Peyer's patch (tissue), 4 donors: Measurements from ENCODE around the gene PGAP1. TPM values are rescaled to one million over a fixed set of nuclear protein-coding genes. Genes with fewer than 3 reads are reported as not detected.

ENCODE experiments used
- DNase-seq, 3 donors: peaks; one replicate each; pipeline ENCODE4 v3.0.0-alpha.2; 2017 to 2019
- H3K27ac ChIP-seq, 4 donors: fragments of 200-600 bp; sonication (generic); one replicate each; pipeline ENCODE4 v1.5.1; 2016 to 2019
- H3K27me3 ChIP-seq, 2 donors: fragments of 200-600 bp; sonication (generic); one replicate each; pipeline ENCODE4 v1.5.1; 2019
- H3K36me3 ChIP-seq, 3 donors: fragments of 200-600 bp; sonication (generic); one replicate each; pipeline ENCODE4 v1.5.1; 2016 to 2019
- H3K4me1 ChIP-seq, 4 donors: fragments of 200-600 bp; sonication (generic); one replicate each; pipeline ENCODE4 v1.5.1; 2016 to 2019
- H3K4me3 ChIP-seq, 4 donors: fragments of 200-600 bp; sonication (generic); 1 replicate in 3 of 4; 2 replicates in 1 of 4; pipeline ENCODE4 v1.5.1; 2016 to 2019; ENCODE audit warnings: mild to moderate bottlenecking in 1 of 4
- H3K9me3 ChIP-seq, 4 donors: fragments of 200-600 bp; sonication (generic); one replicate each; pipeline ENCODE4 v1.5.1; 2016 to 2019; ENCODE audit warnings: mild to moderate bottlenecking in 1 of 4
- POLR2A ChIP-seq, 2 donors: fragments of 450-650 bp; IDR thresholded peaks; one replicate each; pipeline ENCODE4 v1.5.1; 2017; ENCODE audit warnings: antibody characterized with exemption in 2 of 2, mild to moderate bottlenecking in 2 of 2, moderate library complexity in 2 of 2
- total RNA-seq, 4 donors: library from RNA; depleted of rRNA; stranded (reverse); fragments of >200 nt; gene quantifications; one replicate each; pipeline ENCODE4 v1.1.0, GENCODE V29; 2016
- TF ChIP-seq, protein P1 (sequence below), 6 experiments: fragments of 450-650 bp in 4 of 6; fragments of 200-600 bp in 2 of 6; sonication (generic) in 1 of 6; IDR thresholded peaks; one replicate each; pipeline ENCODE4 v1.5.1; 2017 to 2019; ENCODE audit warnings: antibody characterized with exemption in 6 of 6, mild to moderate bottlenecking in 3 of 6, moderate library complexity in 1 of 6

PGAP1 gene
- total RNA-seq, 4 donors from 2014 or later = 15.7 to 41.2 (median 25.9) TPM

DNA sequence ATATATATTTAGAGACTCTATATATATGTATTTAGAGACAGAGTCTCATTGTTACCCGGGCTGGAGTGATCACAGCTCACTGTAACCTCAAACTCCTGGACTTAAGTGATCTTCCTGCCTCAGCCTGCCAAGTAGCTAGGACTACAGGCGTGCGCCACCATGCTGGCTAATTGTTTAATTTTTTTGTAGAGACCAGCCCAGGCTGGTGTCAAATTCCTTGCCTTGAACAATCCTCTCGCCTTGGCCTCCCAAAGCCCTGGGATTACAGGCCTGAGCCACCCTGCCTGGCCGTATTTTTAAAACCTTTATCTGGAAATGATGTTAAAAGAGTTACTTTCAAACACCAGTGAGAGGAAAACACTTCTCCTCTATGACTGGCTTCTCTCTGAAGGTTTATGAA lies 30.9 kb upstream of the PGAP1 start:
- TF ChIP-seq POLR2A (IDR thresholded peaks at IDR 0.05) = no peak
- TF ChIP-seq, protein P1, sequence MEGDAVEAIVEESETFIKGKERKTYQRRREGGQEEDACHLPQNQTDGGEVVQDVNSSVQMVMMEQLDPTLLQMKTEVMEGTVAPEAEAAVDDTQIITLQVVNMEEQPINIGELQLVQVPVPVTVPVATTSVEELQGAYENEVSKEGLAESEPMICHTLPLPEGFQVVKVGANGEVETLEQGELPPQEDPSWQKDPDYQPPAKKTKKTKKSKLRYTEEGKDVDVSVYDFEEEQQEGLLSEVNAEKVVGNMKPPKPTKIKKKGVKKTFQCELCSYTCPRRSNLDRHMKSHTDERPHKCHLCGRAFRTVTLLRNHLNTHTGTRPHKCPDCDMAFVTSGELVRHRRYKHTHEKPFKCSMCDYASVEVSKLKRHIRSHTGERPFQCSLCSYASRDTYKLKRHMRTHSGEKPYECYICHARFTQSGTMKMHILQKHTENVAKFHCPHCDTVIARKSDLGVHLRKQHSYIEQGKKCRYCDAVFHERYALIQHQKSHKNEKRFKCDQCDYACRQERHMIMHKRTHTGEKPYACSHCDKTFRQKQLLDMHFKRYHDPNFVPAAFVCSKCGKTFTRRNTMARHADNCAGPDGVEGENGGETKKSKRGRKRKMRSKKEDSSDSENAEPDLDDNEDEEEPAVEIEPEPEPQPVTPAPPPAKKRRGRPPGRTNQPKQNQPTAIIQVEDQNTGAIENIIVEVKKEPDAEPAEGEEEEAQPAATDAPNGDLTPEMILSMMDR (IDR thresholded peaks at IDR 0.05) = no peak
- DNase-seq = no peak
- H3K4me3 ChIP-seq = no peak overlapping the region
- no peaks in the 10 kb centered on the region for H3K27me3 ChIP-seq
- H3K27ac ChIP-seq = no peak overlapping the region
- H3K9me3 ChIP-seq = no peaks in the 10 kb centered on the region
- no peaks in the 10 kb centered on the region for H3K36me3 ChIP-seq
- no peaks in the 10 kb centered on the region for H3K4me1 ChIP-seq

DNA sequence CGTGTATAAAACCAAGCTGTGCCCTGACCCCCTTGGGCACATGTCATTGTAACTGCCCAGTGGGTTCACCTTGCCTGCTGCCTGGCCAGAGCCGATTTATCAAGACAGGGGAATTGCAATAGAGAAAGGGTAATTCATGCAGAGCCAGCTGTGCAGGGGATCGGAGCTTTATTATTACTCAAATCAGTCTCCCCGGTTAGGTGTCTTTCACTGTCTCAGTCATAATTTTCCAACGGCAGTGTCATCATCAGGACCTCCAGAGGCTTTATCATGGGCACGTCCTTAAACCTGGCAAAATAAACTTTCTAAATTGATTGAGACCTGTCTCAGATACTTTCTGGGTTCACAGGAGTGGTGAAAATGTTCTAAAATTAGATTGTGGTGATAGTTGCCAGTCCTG lies 29.6 kb upstream of the PGAP1 start:
- no peaks in the 10 kb centered on the region for H3K4me1 ChIP-seq
- no peak overlapping the region for H3K4me3 ChIP-seq
- no peaks in the 10 kb centered on the region for H3K36me3 ChIP-seq
- DNase-seq = no peak
- no peak overlapping the region for H3K27ac ChIP-seq
- H3K27me3 ChIP-seq = no peaks in the 10 kb centered on the region
- TF ChIP-seq POLR2A (IDR thresholded peaks at IDR 0.05) = no peak
- TF ChIP-seq, protein P1 (IDR thresholded peaks at IDR 0.05) = no peak
- no peaks in the 10 kb centered on the region for H3K9me3 ChIP-seq

DNA sequence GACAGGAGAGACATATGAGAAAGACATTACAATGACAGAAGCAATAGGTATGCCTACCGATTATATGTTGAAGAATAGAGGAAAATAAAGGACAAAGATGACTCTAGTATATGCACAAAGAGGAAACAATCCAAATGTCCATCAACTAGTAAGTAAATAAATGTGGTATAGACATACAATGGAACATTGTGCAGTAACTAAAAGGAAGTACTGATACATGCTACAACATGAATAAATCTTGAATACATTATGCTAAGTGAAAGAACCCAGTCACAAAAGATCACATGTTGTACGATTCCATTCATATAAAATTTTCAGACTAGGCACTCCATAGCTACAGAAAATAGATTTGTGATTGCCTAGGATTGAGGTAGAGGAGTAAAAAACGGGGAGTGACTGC lies 28.5 kb upstream of the PGAP1 start:
- Histone ChIP-seq H3K27ac (no peak overlapping the region), H3K36me3 (no peaks in the 10 kb centered on the region), H3K4me3 (no peak overlapping the region), H3K4me1 (no peaks in the 10 kb centered on the region), H3K9me3 (no peaks in the 10 kb centered on the region), H3K27me3 (no peaks in the 10 kb centered on the region)
- TF ChIP-seq, protein P1 (IDR thresholded peaks at IDR 0.05) = no peak
- TF ChIP-seq POLR2A (IDR thresholded peaks at IDR 0.05) = no peak
- no peak for DNase-seq

DNA sequence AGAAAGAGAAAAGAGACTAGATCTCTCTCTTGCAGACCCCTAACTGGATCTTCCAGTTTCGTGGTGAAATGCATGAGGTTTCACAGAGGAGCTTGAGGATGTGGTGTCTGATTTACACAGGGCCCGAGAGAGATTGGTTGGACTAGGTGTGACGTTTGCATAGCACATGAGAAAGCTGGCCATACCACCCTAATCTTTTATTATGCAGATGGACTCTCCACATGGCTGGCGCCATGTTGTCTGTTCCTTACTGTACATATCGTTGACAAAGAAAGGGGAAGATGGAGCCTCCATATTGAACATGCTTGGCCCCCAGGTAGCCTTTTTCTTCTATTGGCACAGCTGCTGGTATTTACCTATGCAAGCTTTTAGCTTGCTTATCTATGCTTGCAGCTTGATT lies 27.5 kb upstream of the PGAP1 start:
- no peak for TF ChIP-seq POLR2A (IDR thresholded peaks at IDR 0.05)
- Histone ChIP-seq H3K4me3 (no peak overlapping the region), H3K36me3 (no peaks in the 10 kb centered on the region), H3K4me1 (no peaks in the 10 kb centered on the region), H3K27ac (no peak overlapping the region), H3K27me3 (no peaks in the 10 kb centered on the region), H3K9me3 (no peaks in the 10 kb centered on the region)
- DNase-seq = no peak

DNA sequence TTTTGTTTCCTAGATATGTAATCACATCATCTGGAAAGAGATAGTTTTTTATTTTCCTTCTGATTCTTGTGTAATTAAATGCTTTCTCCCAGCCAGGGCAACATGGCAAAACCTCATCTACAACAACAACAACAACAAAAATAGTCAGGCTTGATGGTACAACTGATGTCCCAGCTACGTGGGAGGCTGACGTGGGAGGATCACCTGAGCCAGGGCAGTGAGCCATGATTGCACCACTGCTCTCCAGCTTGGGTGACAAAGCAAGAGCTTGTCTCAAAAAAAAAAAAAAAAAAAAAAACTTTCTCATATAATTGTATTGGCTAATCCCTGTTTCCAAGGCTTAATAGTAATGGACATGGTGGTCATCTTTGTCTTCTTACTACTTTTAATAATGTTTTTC lies 26.4 kb upstream of the PGAP1 start:
- Histone ChIP-seq H3K4me3 (no peak overlapping the region), H3K27ac (no peak overlapping the region), H3K4me1 (no peaks in the 10 kb centered on the region), H3K36me3 (no peaks in the 10 kb centered on the region), H3K27me3 (no peaks in the 10 kb centered on the region), H3K9me3 (no peaks in the 10 kb centered on the region)
- DNase-seq = no peak
- TF ChIP-seq POLR2A (IDR thresholded peaks at IDR 0.05) = no peak
- TF ChIP-seq, protein P1 (IDR thresholded peaks at IDR 0.05) = no peak

DNA sequence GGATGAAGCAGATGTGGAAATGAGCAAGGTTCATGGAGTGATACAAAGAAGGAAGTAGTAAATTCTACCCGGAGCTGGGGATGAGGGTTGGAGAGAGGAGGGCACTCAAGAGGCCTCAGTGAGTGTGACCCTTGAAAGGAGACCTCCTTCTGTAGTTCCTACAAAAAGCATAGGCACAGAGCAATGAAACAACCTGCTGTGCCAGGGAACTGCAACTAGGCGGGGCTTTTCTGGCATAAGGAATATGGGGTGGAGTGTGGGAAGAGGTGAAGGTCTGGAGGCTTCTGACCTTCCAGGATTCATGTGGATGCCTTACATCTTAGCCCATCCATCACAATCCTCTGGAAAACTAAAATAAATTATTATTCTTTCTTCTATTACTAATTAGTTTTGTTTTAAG lies 25.5 kb upstream of the PGAP1 start:
- H3K36me3 ChIP-seq = no peaks in the 10 kb centered on the region
- TF ChIP-seq, protein P1 (IDR thresholded peaks at IDR 0.05) = no peak
- TF ChIP-seq POLR2A (IDR thresholded peaks at IDR 0.05) = no peak
- no peak overlapping the region for H3K27ac ChIP-seq

More for the DNA sequence above, 25.5 kb upstream of the PGAP1 start:
- Histone ChIP-seq H3K9me3 (no peaks in the 10 kb centered on the region), H3K4me3 (no peak overlapping the region), H3K4me1 (no peaks in the 10 kb centered on the region), H3K27me3 (no peaks in the 10 kb centered on the region)
- no peak for DNase-seq
